K562 (cell line): ENCODE data around the gene PDE8B. TPM values are rescaled to one million over a fixed set of nuclear protein-coding genes. Genes with fewer than 3 reads are reported as not detected.

Experiments
- ATAC-seq: fragments of 200-7000 bp; cut with Tn5 transposase; 3 replicates; pipeline ENCODE4 v1.9.1; 2020; ENCODE audit warnings: moderate library complexity
- BruUV-seq: library from RNA; stranded (reverse); fragments of 400-500 nt; replicated peaks from 2 replicates; lab custom pipeline; 2021; lab: Mats Ljungman, UMichigan
- CTCF ChIA-PET: fragments of 300-600 bp; formaldehyde crosslinking; extraction: SDS; loops from one replicate; lab custom pipeline; 2021; ENCODE audit warnings: low intra/inter-chr PET ratio; lab: Yijun Ruan, JAX
- POLR2A ChIA-PET: fragments of 300-600, 350-650 bp; sonication (Branson Sonifier 250); formaldehyde crosslinking; extraction: SDS; loops from one replicate; lab custom pipeline; 2021; ENCODE audit warnings: antibody characterized with exemption, inconsistent platforms; lab: Yijun Ruan, JAX
- DNase-seq, 4 experiments: peaks; one replicate each; pipeline versions ENCODE4 v3.0.0 to v3.0.0-alpha.2; 2011 to 2018; ENCODE audit warnings: low spot score in 3 of 4, mixed read lengths in 3 of 4; ENCODE audit errors: extremely low read depth in 1 of 4
- FAIRE-seq: peaks from 2 replicates; lab custom pipeline; 2011; peaks lifted over from hg19 to GRCh38; lab: Jason Lieb, UNC
- H2AFZ ChIP-seq: 2 replicates; pipeline ENCODE4 v1.6.0; 2011; ENCODE audit warnings: low read depth, low read length, control low read depth, inconsistent platforms
- H3K27ac ChIP-seq: fragments of 200-600 bp; 3 replicates; pipeline ENCODE4 v1.8.0; 2011; ENCODE audit warnings: low read depth, mild to moderate bottlenecking, control low read depth, inconsistent platforms, low read length, moderate library complexity, mixed read lengths; ENCODE audit errors: extremely low read depth
- H3K27me3 ChIP-seq, 2 experiments: fragments of 300-600 bp in 1 of 2; 2 replicates in 1 of 2; 3 replicates in 1 of 2; pipeline versions ENCODE4 v1.6.0 to v1.8.0; 2011; ENCODE audit warnings: inconsistent platforms in 2 of 2, low read length in 2 of 2, mild to moderate bottlenecking in 1 of 2, mixed read lengths in 1 of 2, moderate library complexity in 1 of 2; ENCODE audit not compliant: control insufficient read depth in 2 of 2, insufficient read depth in 2 of 2
- H3K36me3 ChIP-seq: fragments of 300-600 bp; 3 replicates; pipeline ENCODE4 v1.8.0; 2011; ENCODE audit warnings: mild to moderate bottlenecking, low read length, inconsistent platforms; ENCODE audit not compliant: control insufficient read depth, insufficient read depth
- H3K4me1 ChIP-seq, 2 experiments: fragments of 200-600 bp in 1 of 2; replicated peaks in 1 of 2; 2 replicates in 1 of 2; 3 replicates in 1 of 2; pipeline versions ENCODE4 v1.5.1 to v1.8.0; 2011; ENCODE audit warnings: inconsistent platforms in 2 of 2, low read length in 2 of 2, mild to moderate bottlenecking in 1 of 2, mixed read lengths in 1 of 2, moderate library complexity in 1 of 2; ENCODE audit not compliant: control insufficient read depth in 2 of 2, insufficient read depth in 2 of 2
- H3K4me2 ChIP-seq: 2 replicates; pipeline ENCODE4 v1.6.1; 2011; ENCODE audit warnings: low read length, control low read depth, inconsistent platforms, mixed read lengths; ENCODE audit not compliant: insufficient read depth
- H3K4me3 ChIP-seq: fragments of 200-600 bp; sonication (generic), shearing (Covaris generic); 2 replicates; pipeline ENCODE4 v1.5.1; 2016; ENCODE audit warnings: control low read depth, inconsistent platforms
- H3K79me2 ChIP-seq: fragments of 200-600 bp; 3 replicates; pipeline ENCODE4 v1.8.0; 2011; ENCODE audit warnings: low read length, inconsistent platforms; ENCODE audit not compliant: control insufficient read depth, insufficient read depth
- H3K9ac ChIP-seq, 2 experiments: 2 replicates each; pipeline versions ENCODE4 v1.6.0 to v1.6.1; 2011; ENCODE audit warnings: low read depth in 2 of 2, low read length in 2 of 2, control low read depth in 1 of 2, inconsistent platforms in 1 of 2, mild to moderate bottlenecking in 1 of 2, mixed read lengths in 1 of 2; ENCODE audit not compliant: insufficient read depth in 1 of 2
- H3K9me1 ChIP-seq: one replicate; pipeline ENCODE4 v1.6.0; 2011; ENCODE audit warnings: inconsistent platforms, mild to moderate bottlenecking, low read length, moderate library complexity; ENCODE audit not compliant: control insufficient read depth, insufficient read depth
- H3K9me3 ChIP-seq: replicated peaks from 2 replicates; pipeline ENCODE4 v1.5.1; 2011; ENCODE audit warnings: low read depth, low read length, inconsistent platforms; ENCODE audit not compliant: control insufficient read depth, insufficient read depth
- H4K20me1 ChIP-seq: replicated peaks from 2 replicates; pipeline ENCODE4 v1.6.1; 2011; ENCODE audit warnings: low read length, inconsistent platforms, mixed read lengths; ENCODE audit not compliant: control insufficient read depth, insufficient read depth
- AFF1 ChIP-seq, 2 experiments: fragments of 450-650 bp; IDR thresholded peaks; 2 replicates each; pipeline ENCODE4 v1.6.1; 2018; ENCODE audit warnings: mild to moderate bottlenecking in 2 of 2, low read depth in 1 of 2; ENCODE audit not compliant: partially characterized antibody in 2 of 2
- COPS2 ChIP-seq: fragments of 450-650 bp; conservative IDR thresholded peaks from 2 replicates; pipeline ENCODE4 v1.6.1; 2016; ENCODE audit warnings: mild to moderate bottlenecking, moderate library complexity
- EGR1 ChIP-seq: fragments of 450-650 bp; conservative IDR thresholded peaks from 2 replicates; pipeline ENCODE4 v1.6.1; 2017; ENCODE audit warnings: mild to moderate bottlenecking
- HMGN3 ChIP-seq: IDR thresholded peaks from 2 replicates; pipeline ENCODE4 v1.6.1; 2011; ENCODE audit warnings: borderline replicate concordance, low read depth, mild to moderate bottlenecking, mixed read lengths, low read length; ENCODE audit not compliant: insufficient read length; ENCODE audit errors: extremely low read depth
- LEF1 ChIP-seq: fragments of 450-650 bp; IDR thresholded peaks from 2 replicates; pipeline ENCODE4 v1.6.1; 2016; ENCODE audit warnings: mild to moderate bottlenecking
- NFIX ChIP-seq: fragments of 250-450 bp; sonication (Bioruptor Pico); IDR thresholded peaks from 2 replicates; pipeline ENCODE4 v1.4.0; 2020; ENCODE audit warnings: low read depth, mild to moderate bottlenecking, moderate library complexity
- POU5F1 ChIP-seq: fragments of 150-350 bp; IDR thresholded peaks from 2 replicates; pipeline ENCODE4 v1.6.1; 2014; ENCODE audit warnings: borderline replicate concordance, low read length, low read depth, mild to moderate bottlenecking; ENCODE audit not compliant: partially characterized antibody
- TRIM28 ChIP-seq: fragments of 450-650 bp; IDR thresholded peaks from 2 replicates; pipeline ENCODE4 v1.6.1; 2017
- ZBTB17 ChIP-seq: fragments of 450-650 bp; formaldehyde crosslinking; IDR thresholded peaks from 2 replicates; pipeline ENCODE4 v1.4.0; 2020; ENCODE audit warnings: mild to moderate bottlenecking
- ZBTB34 ChIP-seq: fragments of 250-450 bp; sonication (Bioruptor Pico); IDR thresholded peaks from 2 replicates; pipeline ENCODE4 v1.8.0; 2021; ENCODE audit warnings: mild to moderate bottlenecking, moderate library complexity
- ZNF263 ChIP-seq: sonication (generic); formaldehyde crosslinking; IDR thresholded peaks from 2 replicates; pipeline ENCODE4 v1.8.0; 2022; ENCODE audit warnings: mild to moderate bottlenecking, missing genetic modification reagents, borderline replicate concordance
- ZNF280A ChIP-seq: fragments of 450-650 bp; IDR thresholded peaks from 2 replicates; pipeline ENCODE4 v1.6.1; 2018; ENCODE audit warnings: mild to moderate bottlenecking, low read depth; ENCODE audit not compliant: partially characterized antibody
- ZNF512 ChIP-seq: IDR thresholded peaks from 2 replicates; pipeline ENCODE4 v1.6.1; 2016; ENCODE audit warnings: missing genetic modification characterization, missing compliant biosample characterization
- ZSCAN32 ChIP-seq: fragments of 450-650 bp; formaldehyde crosslinking; IDR thresholded peaks from 2 replicates; pipeline ENCODE4 v1.4.0; 2020; ENCODE audit warnings: mild to moderate bottlenecking, moderate library complexity
- in situ Hi-C: fragments of 300-500 bp; cut with MboI; formaldehyde crosslinking; loops from 4 replicates; pipeline ENCODE4 v1.15.0; 2018; ENCODE audit warnings: inconsistent platforms, mixed read lengths
- intact Hi-C: fragments of 100-400 bp; cut with micrococcal nuclease; formaldehyde crosslinking; loops from 2 replicates; pipeline ENCODE4 v1.14.2; 2022
- polyA plus RNA-seq, 8 experiments: library from polyadenylated mRNA; depleted of rRNA in 4 of 8; stranded (reverse) in 5 of 8; unstranded in 3 of 8; fragments of >200 nt; fragmentation: Nextera tagmentation in 2 of 8; fragmentation: Illumina TruSeq in 1 of 8; extraction: Ambion mirVana in 2 of 8; extraction: Trizol in 1 of 8; gene quantifications; 2 replicates each; pipeline versions ENCODE4 v1.2.1 to v1.2.3, GENCODE V29; 2011 to 2014; ENCODE audit warnings: inconsistent platforms in 1 of 8, missing spikeins in 1 of 8
- total RNA-seq, 7 experiments: library from RNA; depleted of rRNA in 6 of 7; stranded (reverse); fragments of >200 nt in 6 of 7; fragmentation: Illumina TruSeq in 2 of 7; extraction: Trizol in 2 of 7; gene quantifications; 2 replicates each; pipeline versions ENCODE4 v1.2.1 to v1.2.3, GENCODE V29; 2011 to 2021; ENCODE audit warnings: low replicate concordance in 1 of 7

The PDE8B gene
- total and polyA plus RNA-seq, 9 of the 15 experiments (the other 6 are each of a cell fraction or from before 2014, with no cell fraction given), result 0.15 to 0.28 TPM; not detected in 7

- Histone ChIP-seq H3K4me3 (no peak overlapping the region), H3K4me2 (no peak overlapping the region), H2AFZ (no peak overlapping the region), H3K4me1 (no peaks in the 10 kb centered on the region), H4K20me1 (no peaks in the 10 kb centered on the region), H3K9me1 (no peaks in the 10 kb centered on the region), H3K9ac (no peak overlapping the region), H3K9me3 (no peaks in the 10 kb centered on the region), H3K79me2 (no peaks in the 10 kb centered on the region), H3K27ac (no peak overlapping the region), H3K36me3 (peaks cover 14% of the 10 kb centered on the region; the same call in 1 of the 3 replicates), H3K27me3 (no peaks in the 10 kb centered on the region)
- in situ Hi-C loops, result no loop called here
- intact Hi-C loops, result no loop called here
- no peak for FAIRE-seq
- CTCF ChIA-PET, result no interaction called here
- DNase-seq, result no peak
- BruUV-seq, result no TSS peak
- POLR2A ChIA-PET, result interaction anchor here (1.0 to 1.2 kb wide), 2 partner anchors 21 to 31 kb away, joined by 3 to 4 read pairs; no protein-coding TSS in a partner anchor
- no peak for ATAC-seq
- TF ChIP-seq ZNF280A, result no peak
- no peak for TF ChIP-seq EGR1
- no peak for TF ChIP-seq ZBTB17 (CRISPR knock-in tag)
- no peak for TF ChIP-seq COPS2
- TF ChIP-seq ZNF263 (CRISPR knock-in tag), result no peak
- no peak for TF ChIP-seq ZSCAN32 (CRISPR knock-in tag)
- no peak for TF ChIP-seq ZNF512 (tag)
- TF ChIP-seq AFF1 (IDR thresholded peaks at IDR 0.05; ENCODE audit: low read depth in 1 of 2, partially characterized antibody in 2 of 2), result no peak
- TF ChIP-seq ZBTB34, result no peak
- TF ChIP-seq NFIX (CRISPR knock-in tag), result no peak
- TF ChIP-seq TRIM28, result no peak
- TF ChIP-seq POU5F1, result no peak
- no peak for TF ChIP-seq LEF1
- TF ChIP-seq HMGN3, result no peak
These were observed 217.5 kb downstream of the PDE8B start for GRCh38 chr5:77427998-77428397.
